ENCODE data around the gene OR5AU1.

Gene OR5AU1

GRCh38 chr14:21192447-21192822 lies 36.6 kb upstream of the OR5AU1 start:
- TF ChIP-seq CTCF (IDR thresholded peaks at IDR 0.05; ENCODE audit: control insufficient read depth, extremely low read depth, insufficient read depth): no peak
- H3K4me3 ChIP-seq (ENCODE audit: low read depth, low read length): no peak overlapping the region
- no peak for DNase-seq (ENCODE audit: low read depth)

- TF ChIP-seq CTCF (IDR thresholded peaks at IDR 0.05; ENCODE audit: control insufficient read depth, extremely low read depth, insufficient read depth): no peak
- H3K4me3 ChIP-seq (ENCODE audit: low read depth, low read length): no peak overlapping the region
- DNase-seq (ENCODE audit: low read depth): no peak
Measured at GRCh38 chr14:21191809-21192446, 36.1 kb upstream of the OR5AU1 start.

- no peak for TF ChIP-seq CTCF (IDR thresholded peaks at IDR 0.05; ENCODE audit: control insufficient read depth, extremely low read depth, insufficient read depth)
- no peak for DNase-seq (ENCODE audit: low read depth)
- H3K4me3 ChIP-seq (ENCODE audit: low read depth, low read length): no peak overlapping the region
Measured at GRCh38 chr14:21191261-21191808, 35.5 kb upstream of the OR5AU1 start.

- DNase-seq (ENCODE audit: low read depth): no peak
- H3K4me3 ChIP-seq (ENCODE audit: low read depth, low read length): no peak overlapping the region
- no peak for TF ChIP-seq CTCF (IDR thresholded peaks at IDR 0.05; ENCODE audit: control insufficient read depth, extremely low read depth, insufficient read depth)
Measured at GRCh38 chr14:21185491-21185890, 29.6 kb upstream of the OR5AU1 start.

- no peak overlapping the region for H3K4me3 ChIP-seq (ENCODE audit: low read depth, low read length)
- TF ChIP-seq CTCF (IDR thresholded peaks at IDR 0.05; ENCODE audit: control insufficient read depth, extremely low read depth, insufficient read depth): no peak
- DNase-seq (ENCODE audit: low read depth): no peak
Measured at GRCh38 chr14:21184254-21184653, 28.4 kb upstream of the OR5AU1 start.

- no peak for DNase-seq (ENCODE audit: low read depth)
- H3K4me3 ChIP-seq (ENCODE audit: low read depth, low read length): no peak overlapping the region
- TF ChIP-seq CTCF (IDR thresholded peaks at IDR 0.05; ENCODE audit: control insufficient read depth, extremely low read depth, insufficient read depth): no peak
Measured at GRCh38 chr14:21182166-21182565, 26.3 kb upstream of the OR5AU1 start.

- no peak for TF ChIP-seq CTCF (IDR thresholded peaks at IDR 0.05; ENCODE audit: control insufficient read depth, extremely low read depth, insufficient read depth)
- DNase-seq (ENCODE audit: low read depth): no peak
- H3K4me3 ChIP-seq (ENCODE audit: low read depth, low read length): no peak overlapping the region
Measured at GRCh38 chr14:21171128-21171527, 15.3 kb upstream of the OR5AU1 start.

All from LNCaP clone FGC (cell line).